Measurements from ENCODE around the gene NINJ2.
A peak's percentile ranks its signal among the peaks of the same experiment; 100 is the strongest.

Gene NINJ2

DNA sequence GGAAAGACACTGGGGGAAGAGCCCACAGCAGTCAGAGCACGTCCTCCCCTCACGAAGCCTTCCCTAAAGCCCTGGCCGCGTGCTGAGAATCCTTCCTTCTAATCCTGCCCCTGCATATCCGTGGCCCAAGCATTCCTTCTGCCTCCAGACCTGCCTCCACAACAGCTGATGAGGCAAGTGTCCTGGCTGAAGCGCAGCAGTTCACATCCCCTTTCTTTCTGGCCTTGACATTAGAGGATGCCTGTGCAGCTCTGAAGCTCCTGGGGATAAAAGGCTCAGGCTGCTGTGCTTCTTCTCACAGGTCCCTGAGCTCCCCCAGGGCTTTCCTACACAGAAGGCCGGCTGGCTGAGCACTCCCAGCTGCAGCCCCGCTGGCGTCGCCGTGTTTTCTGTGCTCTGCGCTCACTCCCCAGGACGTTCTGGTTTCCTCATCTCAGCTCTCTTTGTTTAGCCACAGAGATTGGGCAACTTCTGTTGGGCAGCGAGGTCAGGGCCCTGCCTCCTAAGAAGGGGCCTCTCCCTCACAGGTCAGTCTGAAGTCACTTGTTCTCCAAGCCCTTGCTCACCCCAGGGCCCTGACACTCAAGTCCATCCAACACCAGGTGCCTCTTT is 45.8 kb downstream of the NINJ2 start:
- H3K27me3 ChIP-seq, result no peaks in the 10 kb centered on the region
- peak overlapping the region in 4 of 10 experiments; percentile 9 to 44 (median 25); a peak in 5 of 20 replicates for H3K4me3 ChIP-seq
- peak in 10 of 11 experiments; percentile 39 to 87 (median 70); a peak in 18 of 22 replicates for TF ChIP-seq Cebpa-rat (IDR thresholded peaks at IDR 0.05)
- no peaks in the 10 kb centered on the region for H3K9me3 ChIP-seq (replicated peaks in 1 of 11)
- no peaks in the 10 kb centered on the region for H3K36me3 ChIP-seq
- peak overlapping the region; percentile 49 to 92 (median 79) for H3K4me2 ChIP-seq
- no peaks in the 10 kb centered on the region for H4K20me1 ChIP-seq
- H3K4me1 ChIP-seq, result peaks cover 63 to 100% (median 90%) of the 10 kb centered on the region in 10 experiments
- peak overlapping the region; percentile 9 to 68 (median 61); a peak in 20 of 22 replicates for H3K9ac ChIP-seq
- peak overlapping the region; percentile 25 to 78 (median 70); a peak in 20 of 22 replicates for H3K27ac ChIP-seq

GRCh38 chr12:615620-616019 is 47.6 kb downstream of the NINJ2 start:
- H3K9ac ChIP-seq, result peak overlapping the region in 6 of 11 experiments; percentile 9 to 61 (median 31); a peak in 10 of 22 replicates
- no peaks in the 10 kb centered on the region for H3K36me3 ChIP-seq
- no peak for TF ChIP-seq Cebpa-rat (IDR thresholded peaks at IDR 0.05)
- H3K9me3 ChIP-seq (replicated peaks in 1 of 11), result no peaks in the 10 kb centered on the region
- H3K4me1 ChIP-seq, result peaks cover 70 to 100% (median 96%) of the 10 kb centered on the region in 10 experiments
- H3K4me2 ChIP-seq, result peak overlapping the region; percentile 25 to 92 (median 79); a peak in 19 of 22 replicates
- peak overlapping the region in 7 of 11 experiments; percentile 24 to 78 (median 70); a peak in 12 of 22 replicates for H3K27ac ChIP-seq
- no peaks in the 10 kb centered on the region for H4K20me1 ChIP-seq
- peak overlapping the region in 3 of 10 experiments; percentile 15 to 26 (median 17); a peak in 3 of 20 replicates for H3K4me3 ChIP-seq
- no peaks in the 10 kb centered on the region for H3K27me3 ChIP-seq

- H3K4me2 ChIP-seq, result peak overlapping the region; percentile 62 to 92 (median 79)
- H3K9ac ChIP-seq, result peak overlapping the region in 9 of 11 experiments; percentile 16 to 38 (median 24); a peak in 11 of 22 replicates
- TF ChIP-seq Cebpa-rat (IDR thresholded peaks at IDR 0.05), result no peak
- H3K27ac ChIP-seq, result peak overlapping the region; percentile 8 to 78 (median 41); a peak in 17 of 22 replicates
- H3K9me3 ChIP-seq (replicated peaks in 1 of 11), result no peaks in the 10 kb centered on the region
- no peaks in the 10 kb centered on the region for H3K36me3 ChIP-seq
- no peaks in the 10 kb centered on the region for H4K20me1 ChIP-seq
- no peak overlapping the region for H3K4me3 ChIP-seq
- no peaks in the 10 kb centered on the region for H3K27me3 ChIP-seq
- H3K4me1 ChIP-seq, result peaks cover 77 to 100% (median 97%) of the 10 kb centered on the region in 10 experiments
Observed at GRCh38 chr12:614411-614970, 48.8 kb downstream of the NINJ2 start.

- H3K9ac ChIP-seq, result peak overlapping the region in 7 of 11 experiments; percentile 17 to 38 (median 30); a peak in 9 of 22 replicates
Observed at GRCh38 chr12:613996-614395, 49.2 kb downstream of the NINJ2 start.

DNA sequence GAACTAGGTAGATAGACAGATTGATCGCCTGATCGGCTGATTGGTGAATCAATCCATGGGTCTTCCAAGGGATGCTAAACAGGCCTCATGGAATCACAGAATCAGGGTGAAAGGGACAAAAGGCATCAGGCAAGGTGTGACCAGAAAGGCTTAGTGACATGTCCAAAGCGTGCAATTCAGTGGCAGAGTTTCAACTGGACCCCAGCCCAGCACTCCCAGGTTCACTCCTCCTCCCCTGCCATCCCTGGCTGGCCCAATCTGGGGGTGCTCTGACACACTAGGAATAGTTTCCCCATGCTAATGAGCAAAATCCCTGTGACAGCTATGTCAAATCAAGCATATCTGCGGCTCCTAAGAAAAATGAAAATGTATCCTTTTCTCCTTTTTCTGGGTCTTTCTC is 50.4 kb downstream of the NINJ2 start:
- Histone ChIP-seq H3K27ac (peak overlapping the region; percentile 79 to 95 (median 92); a peak in 21 of 22 replicates), H3K4me2 (peak overlapping the region in 9 of 11 experiments; percentile 72 to 92 (median 82); a peak in 15 of 22 replicates), H3K9ac (peak overlapping the region in 6 of 11 experiments; percentile 26 to 82 (median 58); a peak in 7 of 22 replicates), H3K4me3 (no peak overlapping the region), H3K4me1 (peaks cover 80 to 100% (median 98%) of the 10 kb centered on the region in 10 experiments), H3K27me3 (no peaks in the 10 kb centered on the region), H4K20me1 (no peaks in the 10 kb centered on the region), H3K36me3 (no peaks in the 10 kb centered on the region), H3K9me3 (replicated peaks in 1 of 11) (peaks cover 0 to 5% (median 0%) of the 10 kb centered on the region in 11 experiments; a peak in 1 of 22 replicates)
- no peak for TF ChIP-seq Cebpa-rat (IDR thresholded peaks at IDR 0.05)

More at GRCh38 chr12:613996-614395, 49.2 kb downstream of the NINJ2 start:
- Histone ChIP-seq H4K20me1 (no peaks in the 10 kb centered on the region), H3K27ac (peak overlapping the region; percentile 8 to 78 (median 41); a peak in 17 of 22 replicates), H3K4me3 (no peak overlapping the region), H3K36me3 (no peaks in the 10 kb centered on the region), H3K9me3 (replicated peaks in 1 of 11) (peaks cover 0 to 2% (median 0%) of the 10 kb centered on the region in 11 experiments; a peak in 1 of 22 replicates), H3K27me3 (no peaks in the 10 kb centered on the region), H3K4me1 (peaks cover 77 to 100% (median 97%) of the 10 kb centered on the region in 10 experiments), H3K4me2 (peak overlapping the region; percentile 62 to 92 (median 79))
- no peak for TF ChIP-seq Cebpa-rat (IDR thresholded peaks at IDR 0.05)

GRCh38 chr12:612293-612692 is 51.0 kb downstream of the NINJ2 start:
- no peak overlapping the region; a peak in 1 of 20 replicates for H3K4me3 ChIP-seq
- no peaks in the 10 kb centered on the region for H3K36me3 ChIP-seq
- H3K27me3 ChIP-seq, result no peaks in the 10 kb centered on the region
- H3K9me3 ChIP-seq (replicated peaks in 1 of 11), result peaks cover 0 to 5% (median 0%) of the 10 kb centered on the region in 11 experiments; a peak in 1 of 22 replicates
- H3K4me1 ChIP-seq, result peaks cover 80 to 100% (median 98%) of the 10 kb centered on the region in 10 experiments
- H3K9ac ChIP-seq, result peak overlapping the region in 6 of 11 experiments; percentile 26 to 82 (median 76); a peak in 9 of 22 replicates
- H3K27ac ChIP-seq, result peak overlapping the region; percentile 79 to 95 (median 92); a peak in 21 of 22 replicates
- TF ChIP-seq Cebpa-rat (IDR thresholded peaks at IDR 0.05), result no peak
- H3K4me2 ChIP-seq, result peak overlapping the region; percentile 60 to 92 (median 81); a peak in 18 of 22 replicates
- H4K20me1 ChIP-seq, result no peaks in the 10 kb centered on the region

- H3K27me3 ChIP-seq, result no peaks in the 10 kb centered on the region
- TF ChIP-seq Cebpa-rat (IDR thresholded peaks at IDR 0.05), result no peak
- H3K9me3 ChIP-seq (replicated peaks in 1 of 11), result peaks cover 0 to 5% (median 0%) of the 10 kb centered on the region in 11 experiments; a peak in 1 of 22 replicates
- H3K27ac ChIP-seq, result peak overlapping the region; percentile 79 to 95 (median 92)
- peak overlapping the region; percentile 69 to 82 (median 77); a peak in 19 of 22 replicates for H3K9ac ChIP-seq
- H3K4me1 ChIP-seq, result peaks cover 76 to 100% (median 97%) of the 10 kb centered on the region in 10 experiments
- H3K4me2 ChIP-seq, result peak overlapping the region; percentile 60 to 92 (median 81)
- H3K36me3 ChIP-seq, result no peaks in the 10 kb centered on the region
- no peaks in the 10 kb centered on the region for H4K20me1 ChIP-seq
- H3K4me3 ChIP-seq, result peak overlapping the region in 2 of 10 experiments; percentile 1 to 36; a peak in 2 of 20 replicates
Observed at GRCh38 chr12:611721-612120, 51.5 kb downstream of the NINJ2 start.

DNA sequence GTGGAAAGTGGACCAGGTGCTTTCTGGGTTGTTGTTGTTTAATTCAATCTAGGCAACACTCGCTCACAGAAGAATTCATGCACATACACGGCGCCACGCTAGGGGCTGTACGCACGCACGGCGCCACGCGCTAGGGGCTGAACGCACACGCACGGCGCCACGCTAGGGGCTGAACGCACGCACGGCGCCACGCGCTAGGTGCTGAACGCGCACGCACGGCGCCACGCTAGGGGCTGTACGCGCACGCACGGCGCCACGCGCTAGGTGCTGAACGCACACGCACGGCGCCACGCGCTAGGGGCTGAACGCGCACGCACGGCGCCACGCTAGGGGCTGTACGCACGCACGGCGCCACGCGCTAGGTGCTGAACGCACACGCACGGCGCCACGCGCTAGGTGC is 54.3 kb downstream of the NINJ2 start:
- Histone ChIP-seq H3K27me3 (no peaks in the 10 kb centered on the region), H4K20me1 (no peaks in the 10 kb centered on the region), H3K4me1 (peaks cover 50 to 99% (median 90%) of the 10 kb centered on the region in 10 experiments), H3K4me3 (no peak overlapping the region), H3K4me2 (peak overlapping the region; percentile 11 to 92 (median 81); a peak in 19 of 22 replicates), H3K9me3 (replicated peaks in 1 of 11) (peaks cover 0 to 5% (median 0%) of the 10 kb centered on the region in 11 experiments; a peak in 1 of 22 replicates), H3K9ac (peak overlapping the region in 8 of 11 experiments; percentile 15 to 82 (median 64); a peak in 8 of 22 replicates), H3K27ac (peak overlapping the region; percentile 79 to 95 (median 92); a peak in 21 of 22 replicates), H3K36me3 (no peaks in the 10 kb centered on the region)
- TF ChIP-seq Cebpa-rat (IDR thresholded peaks at IDR 0.05), result no peak

All from BLaER1 treated with 17β-estradiol and CSF1 and Interleukin-3, amounts not matched to agents 10 nM and 100 nM (cell line).